Measurements from ENCODE around the gene CCT3.
A peak's percentile ranks its signal among the peaks of the same experiment; 100 is the strongest.
"Not testable (repeated sequence)": the region's sequence is repeated elsewhere in the genome, so short reads cannot be mapped to it uniquely, and the experiment has no call there.

The CCT3 gene

DNA sequence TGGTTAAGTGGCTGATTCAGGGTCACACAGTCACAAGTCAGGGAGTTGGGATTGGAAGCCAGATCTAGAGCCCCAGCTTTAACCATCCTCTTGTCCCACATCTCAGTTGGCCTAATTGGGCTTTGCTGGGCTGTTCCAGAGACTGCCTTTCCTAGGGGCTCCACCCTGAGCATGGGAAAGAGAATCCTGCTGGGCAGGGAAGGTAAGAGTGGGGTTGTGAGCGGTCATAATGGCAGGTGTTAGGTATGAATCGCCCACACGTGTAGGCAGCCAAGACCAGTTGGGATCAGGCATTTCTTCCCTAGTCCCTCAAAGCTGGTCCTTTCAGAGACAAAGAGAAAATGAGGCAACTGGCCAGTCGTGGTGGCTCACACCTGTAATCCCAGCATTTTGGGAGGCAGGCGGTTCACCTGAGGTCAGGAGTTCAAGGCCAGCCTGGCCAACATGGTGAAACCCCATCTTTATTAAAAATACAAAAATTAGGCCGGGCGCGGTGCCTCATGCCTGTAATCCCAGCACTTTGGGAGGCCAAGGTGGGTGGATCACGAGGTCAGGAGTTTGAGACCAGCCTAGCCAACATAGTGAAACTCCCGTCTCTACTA lies 31.7 kb upstream of the CCT3 start:
- DNase-seq; intact Hi-C loops (cut with DNase I): not testable (repeated sequence)

GRCh38 chr1:156368889-156369684 lies 31.0 kb upstream of the CCT3 start, which contains the start of gene RHBG:
Gene RHBG (plus strand): TSS chr1:156369211. CDS start chr1:156369250, 39 bp downstream.
- intact Hi-C loops (cut with DNase I), result no loop called here
- peak in 1 of 10 donors; percentile 78 for DNase-seq

- no peak for DNase-seq
- intact Hi-C loops (cut with DNase I), result no loop called here
Observed at GRCh38 chr1:156368157-156368658, 30.1 kb upstream of the CCT3 start.

DNA sequence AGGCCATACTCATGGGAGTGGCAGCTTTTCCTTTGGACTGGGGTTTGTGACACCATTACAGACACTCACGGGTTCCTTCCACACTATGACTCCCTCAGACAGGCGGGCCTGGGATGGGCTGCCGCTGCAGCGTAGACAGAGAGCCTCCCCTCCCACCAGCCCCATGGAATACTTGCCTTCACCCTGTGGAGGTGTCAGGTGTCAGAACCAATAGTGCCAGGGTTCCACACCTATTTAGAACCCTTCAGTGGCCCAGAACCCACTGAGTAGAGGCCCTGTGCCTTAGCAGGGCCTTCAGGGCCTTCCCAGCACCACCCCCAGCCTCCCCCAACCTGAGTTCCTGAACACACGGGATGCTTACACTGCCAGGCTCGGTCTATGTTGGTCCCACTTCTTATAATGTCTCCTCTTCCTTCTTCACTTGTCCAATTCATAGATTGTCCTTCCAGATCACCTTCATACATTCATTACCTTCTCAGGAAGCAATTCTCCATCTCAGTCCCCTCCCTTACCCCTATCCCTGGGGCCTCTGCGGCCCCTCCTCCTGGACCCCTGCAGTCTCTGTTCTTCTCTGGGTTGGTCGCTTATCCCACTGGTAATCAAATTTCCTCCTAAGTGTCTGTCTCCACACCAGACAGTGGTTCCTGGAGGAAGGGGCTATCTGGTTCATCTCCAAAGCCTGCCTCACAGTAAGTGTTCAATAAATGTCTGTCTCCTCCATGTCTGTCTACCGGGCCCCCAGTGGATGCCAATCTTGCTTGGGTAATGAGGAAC lies 29.5 kb upstream of the CCT3 start:
- intact Hi-C loops (cut with DNase I), result no loop called here
- no peak for DNase-seq

DNA sequence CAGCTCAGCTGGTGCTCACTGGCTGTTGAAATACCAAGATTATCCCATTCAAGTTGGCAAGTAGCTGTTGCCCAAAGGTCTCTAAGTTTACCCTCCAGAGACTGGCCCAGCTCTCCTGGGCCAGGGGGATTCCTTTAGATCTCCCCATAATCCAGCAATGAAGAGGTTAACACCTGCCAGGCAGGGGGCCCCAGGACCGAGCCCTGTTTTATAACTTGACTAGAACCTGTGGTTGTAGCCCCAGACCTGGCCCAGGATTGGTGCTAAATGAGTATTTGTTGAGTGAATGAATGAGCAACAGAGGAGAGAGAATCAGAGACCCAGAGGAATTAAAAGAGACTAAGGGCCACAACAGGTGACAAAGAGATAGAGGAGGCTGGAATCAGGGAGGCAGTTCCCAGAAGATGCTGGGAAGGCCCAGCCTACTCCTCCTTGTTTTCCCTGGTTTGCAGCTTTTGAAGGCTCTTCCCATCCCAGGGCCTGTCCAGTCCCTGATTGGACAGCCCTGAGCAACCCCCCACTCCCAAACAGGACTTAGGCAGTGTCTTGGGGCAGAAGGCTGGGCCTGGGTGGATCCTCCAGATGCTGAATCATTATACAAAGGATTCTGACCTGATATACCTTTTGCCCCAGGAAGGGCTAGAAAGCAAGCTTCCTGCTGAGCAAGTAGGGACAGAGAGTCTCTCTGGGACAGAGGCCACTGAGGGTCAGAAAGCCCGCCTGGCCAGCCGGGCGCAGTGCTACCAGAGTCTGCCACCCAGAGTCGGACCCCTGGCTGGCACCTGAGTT lies 28.5 kb upstream of the CCT3 start:
- intact Hi-C loops (cut with DNase I), result no loop called here

DNA sequence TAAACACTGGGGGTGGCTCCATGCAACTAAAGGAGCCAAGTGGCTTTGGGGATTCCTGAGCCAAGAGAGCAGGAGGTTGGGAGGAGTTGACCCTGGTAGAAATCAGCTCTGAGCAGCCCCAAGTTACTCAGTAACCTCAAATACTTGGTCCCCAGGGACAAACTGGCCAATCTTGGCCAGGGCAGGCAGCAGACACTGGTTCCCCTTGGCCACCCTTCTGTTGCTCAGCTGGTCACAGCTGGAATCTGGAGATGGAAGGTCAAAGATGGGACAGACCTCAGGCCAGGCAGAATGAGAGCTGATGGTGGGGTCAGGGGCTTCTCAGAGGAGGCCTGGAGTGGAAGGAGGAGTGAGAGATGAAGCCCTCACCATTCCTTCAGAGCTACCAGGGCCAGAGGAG lies 27.7 kb upstream of the CCT3 start:
- DNase-seq, result no peak
- intact Hi-C loops (cut with DNase I), result no loop called here

More for the DNA sequence above, 28.5 kb upstream of the CCT3 start:
- no peak for DNase-seq

GRCh38 chr1:156360534-156360933 lies 22.4 kb upstream of the CCT3 start:
- DNase-seq, result no peak
- intact Hi-C loops (cut with DNase I), result no loop called here

DNA sequence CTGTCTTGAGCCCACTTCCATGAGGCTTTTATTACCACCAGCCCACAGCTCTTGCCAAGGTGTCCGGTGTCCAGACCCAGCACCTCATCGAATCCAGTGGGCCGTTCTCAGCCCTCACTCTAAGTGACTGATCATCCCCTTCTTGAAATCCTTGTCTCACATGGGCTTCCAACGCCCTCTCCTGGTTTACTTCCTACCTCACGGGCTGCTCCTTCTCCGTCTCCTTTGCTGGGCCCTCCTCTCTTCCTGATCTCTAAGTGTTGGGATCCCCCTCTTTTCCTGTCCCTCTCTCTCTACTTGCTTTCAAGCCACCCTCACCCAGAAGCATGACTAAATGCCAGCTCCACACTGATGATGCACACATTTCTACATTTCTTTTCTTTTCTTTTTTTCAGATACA lies 21.9 kb upstream of the CCT3 start:
- intact Hi-C loops (cut with DNase I), result no loop called here
- DNase-seq, result no peak

GRCh38 chr1:156359249-156359648 lies 21.2 kb upstream of the CCT3 start:
- no peak for DNase-seq
- intact Hi-C loops (cut with DNase I), result no loop called here

DNA sequence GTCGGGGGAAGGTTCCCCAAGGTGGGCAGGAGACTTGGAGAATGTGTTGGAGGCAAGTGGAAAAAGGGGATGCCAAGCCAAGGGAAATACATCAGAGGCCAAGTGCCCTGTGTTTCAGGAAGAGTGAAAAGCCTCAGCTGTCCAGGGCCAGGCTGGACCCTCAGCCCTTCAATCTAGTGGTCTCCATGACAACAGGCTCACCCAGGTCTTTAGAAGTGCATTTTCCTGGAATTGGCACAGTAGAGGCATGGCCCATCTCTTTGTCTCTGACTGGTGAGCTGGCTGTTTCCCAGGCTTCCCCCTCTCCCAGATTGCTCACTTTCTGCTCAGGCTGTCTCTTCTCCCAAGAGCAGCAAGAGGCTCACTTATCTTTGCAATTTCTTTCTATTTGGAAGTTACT lies 20.5 kb upstream of the CCT3 start:
- DNase-seq, result no peak
- intact Hi-C loops (cut with DNase I), result no loop called here

DNA sequence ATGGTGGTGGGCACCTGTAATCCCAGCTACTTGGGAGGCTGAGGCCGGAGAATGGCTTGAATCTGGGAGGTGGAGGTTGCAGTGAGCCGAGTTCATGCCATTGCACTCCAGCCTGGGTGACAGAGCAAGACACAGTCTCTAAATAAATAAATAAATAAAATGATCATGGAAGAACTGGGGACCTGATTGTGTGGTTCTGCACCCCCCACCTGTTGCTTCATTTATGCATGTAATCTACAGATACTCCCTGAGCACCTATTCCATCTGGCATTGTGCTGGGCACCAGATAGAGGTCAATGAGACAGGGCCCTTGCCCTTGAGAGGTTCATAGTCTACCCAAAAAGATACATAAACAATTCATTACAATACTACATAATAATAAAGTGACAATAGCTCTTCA lies 19.9 kb upstream of the CCT3 start:
- DNase-seq, result no peak
- intact Hi-C loops (cut with DNase I), result no loop called here

GRCh38 chr1:156356875-156357534 lies 18.9 kb upstream of the CCT3 start:
- DNase-seq, result peak in 3 of 10 donors; percentile 15 to 85 (median 43)
- intact Hi-C loops (cut with DNase I), result no loop called here

- intact Hi-C loops (cut with DNase I), result no loop called here
Observed at GRCh38 chr1:156356262-156356874, 18.3 kb upstream of the CCT3 start.

DNA sequence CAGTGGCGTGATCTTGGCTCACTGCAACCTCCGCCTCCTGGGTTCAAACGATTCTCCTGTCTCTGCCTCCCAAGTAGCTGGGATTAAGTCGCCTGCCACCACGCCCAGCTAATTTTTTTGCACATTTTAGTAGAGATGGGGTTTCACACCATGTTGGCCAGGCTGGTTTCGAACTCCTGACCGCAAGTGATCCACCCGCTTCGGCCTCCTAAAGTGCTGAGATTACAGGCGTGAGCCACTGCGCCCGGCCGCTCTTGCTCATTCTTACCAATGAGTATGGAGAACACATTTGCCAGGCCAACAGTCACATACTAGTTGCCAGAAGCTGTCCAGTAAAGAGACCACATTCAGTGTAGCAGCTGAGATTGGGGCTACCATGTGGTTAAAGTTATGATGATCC lies 14.4 kb upstream of the CCT3 start:
- DNase-seq; intact Hi-C loops (cut with DNase I): not testable (repeated sequence)

More at GRCh38 chr1:156356262-156356874, 18.3 kb upstream of the CCT3 start:
- no peak for DNase-seq

GRCh38 chr1:156347331-156347730 lies 9.2 kb upstream of the CCT3 start:
- DNase-seq, result no peak
- intact Hi-C loops (cut with DNase I), result no loop called here

- DNase-seq, result no peak
- intact Hi-C loops (cut with DNase I), result no loop called here
Observed at GRCh38 chr1:156346636-156347035, 8.5 kb upstream of the CCT3 start.

GRCh38 chr1:156346035-156346434 lies 7.9 kb upstream of the CCT3 start:
- intact Hi-C loops (cut with DNase I); DNase-seq: not testable (repeated sequence)

DNA sequence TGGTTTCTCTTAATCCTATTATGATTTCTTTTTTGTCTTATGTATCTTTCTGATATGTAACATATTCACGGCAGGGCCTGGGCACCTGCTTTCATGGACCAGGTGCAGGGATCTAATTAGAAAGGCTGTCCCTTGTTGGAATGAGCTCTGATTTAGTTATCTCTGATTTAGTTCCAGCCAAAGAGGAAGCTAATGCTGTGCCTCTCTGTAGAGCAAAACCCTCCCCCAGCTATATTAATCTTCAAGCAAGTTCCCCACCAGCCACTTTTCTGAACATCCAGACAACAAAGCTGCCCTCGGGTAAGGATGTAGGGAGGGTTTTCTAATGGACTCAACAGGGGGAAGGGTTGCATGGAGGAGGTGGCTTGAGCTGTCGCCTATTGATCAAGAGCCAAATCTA lies 6.3 kb upstream of the CCT3 start:
- intact Hi-C loops (cut with DNase I), result no loop called here
- no peak for DNase-seq
